Naive thymus-derived CD8-positive, alpha-beta T cell (primary cell): Measurements from ENCODE around the gene BLACAT1. TPM values are rescaled to one million over a fixed set of nuclear protein-coding genes. Genes with fewer than 3 reads are reported as not detected.
A peak's percentile ranks its signal among the peaks of the same experiment; 100 is the strongest.

Experiments used
- ATAC-seq, 2 donors: fragments of 150-1000 bp; cut with Tn5 transposase in 1 of 2; sonication (Bioruptor Pico), chemical (Tn5 transposase) in 1 of 2; 1 replicate in 1 of 2; 2 replicates in 1 of 2; pipeline ENCODE4 v1.10.0; 2021; ENCODE audit warnings: mild to moderate bottlenecking in 2 of 2, moderate library complexity in 2 of 2
- POLR2A ChIA-PET: fragments of 350-600 bp; sonication (Branson Sonifier 250); formaldehyde crosslinking; loops from one replicate; lab custom pipeline; 2021; ENCODE audit warnings: antibody characterized with exemption; lab: Charles Lee
- DNase-seq, 10 donors: peaks; one replicate each; pipeline versions ENCODE4 v3.0.0 to v3.0.0-alpha.2; 2020 to 2022
- H3K27ac Mint-ChIP-seq, 10 donors: one replicate each; pipeline ENCODE4 v1.8.0; 2020 to 2022; ENCODE audit warnings: mild to moderate bottlenecking in 10 of 10, mixed read lengths in 10 of 10, moderate library complexity in 4 of 10, inconsistent platforms in 1 of 10
- H3K27me3 Mint-ChIP-seq, 5 donors: one replicate each; pipeline ENCODE4 v1.8.0; 2021 to 2022; ENCODE audit warnings: mixed read lengths in 5 of 5
- H3K36me3 Mint-ChIP-seq, 3 donors: one replicate each; pipeline ENCODE4 v1.8.0; 2020 to 2022; ENCODE audit warnings: mixed read lengths in 3 of 3, mild to moderate bottlenecking in 2 of 3, inconsistent platforms in 1 of 3
- H3K4me1 Mint-ChIP-seq, 4 donors: one replicate each; pipeline ENCODE4 v1.8.0; 2021 to 2022; ENCODE audit warnings: mixed read lengths in 4 of 4
- H3K4me3 Mint-ChIP-seq, 10 donors: one replicate each; pipeline ENCODE4 v1.8.0; 2020 to 2022; ENCODE audit warnings: mild to moderate bottlenecking in 10 of 10, mixed read lengths in 10 of 10, moderate library complexity in 6 of 10, inconsistent platforms in 1 of 10
- H3K9me3 Mint-ChIP-seq, 9 donors: one replicate each; pipeline ENCODE4 v1.8.0; 2020 to 2022; ENCODE audit warnings: mixed read lengths in 9 of 9, mild to moderate bottlenecking in 3 of 9, inconsistent platforms in 1 of 9, moderate library complexity in 1 of 9
- polyA plus RNA-seq, 3 donors: library from polyadenylated mRNA; unstranded; fragments of 300-500 nt; fragmentation: Illumina TruSeq; gene quantifications; one replicate each; pipeline ENCODE4 v1.2.3, GENCODE V29; 2021
- total RNA-seq, 8 experiments: library from RNA in 2 of 8; stranded (reverse) in 2 of 8; gene quantifications; one replicate each; pipeline ENCODE4 v1.2.3 and lab custom pipeline; 2021 to 2026

The BLACAT1 gene
- total and polyA plus RNA-seq, 5 experiments from 2014 or later, result 0.11 to 0.31 TPM; not detected in 3

GRCh38 chr1:205470131-205470530 is 14.3 kb upstream of the BLACAT1 start:
- ATAC-seq, result no peak
- no peak for DNase-seq
- Mint-ChIP-seq H3K27ac (peak overlapping the region in 1 of 10 donors; percentile 11), H3K4me1 (peaks cover 4 to 15% (median 7%) of the 10 kb centered on the region in 4 donors), H3K4me3 (no peak overlapping the region), H3K9me3 (peaks cover 0 to 15% (median 8%) of the 10 kb centered on the region in 9 donors), H3K27me3 (peaks cover 19 to 68% (median 43%) of the 10 kb centered on the region in 5 donors), H3K36me3 (peaks cover 0 to 7% (median 5%) of the 10 kb centered on the region in 3 donors)
- POLR2A ChIA-PET, result no interaction called here

- Mint-ChIP-seq H3K9me3 (no peaks in the 10 kb centered on the region), H3K27ac (no peak overlapping the region), H3K27me3 (peaks cover 10 to 36% (median 18%) of the 10 kb centered on the region in 5 donors), H3K36me3 (no peaks in the 10 kb centered on the region), H3K4me1 (no peaks in the 10 kb centered on the region), H3K4me3 (no peak overlapping the region)
- DNase-seq, result no peak
- POLR2A ChIA-PET, result interaction anchor here (1.1 kb wide), 1 partner anchor 11 kb away, joined by 3 read pairs; the partner anchor contains the start of gene BLACAT1
- no peak for ATAC-seq
Measured at GRCh38 chr1:205466595-205467220, 10.9 kb upstream of the BLACAT1 start.

GRCh38 chr1:205465392-205465791 is 9.5 kb upstream of the BLACAT1 start:
- DNase-seq (no peak), ATAC-seq (no peak)
- POLR2A ChIA-PET, result no interaction called here
- H3K4me3 Mint-ChIP-seq, result no peak overlapping the region
- no peaks in the 10 kb centered on the region for H3K4me1 Mint-ChIP-seq
- no peak overlapping the region for H3K27ac Mint-ChIP-seq
- peaks cover 12 to 33% (median 22%) of the 10 kb centered on the region in 5 donors for H3K27me3 Mint-ChIP-seq
- H3K9me3 Mint-ChIP-seq, result no peaks in the 10 kb centered on the region
- H3K36me3 Mint-ChIP-seq, result no peaks in the 10 kb centered on the region

- Mint-ChIP-seq H3K27ac (no peak overlapping the region), H3K36me3 (peaks cover 0 to 3% (median 0%) of the 10 kb centered on the region in 3 donors), H3K4me3 (no peak overlapping the region), H3K27me3 (peaks cover 32 to 61% (median 51%) of the 10 kb centered on the region in 5 donors), H3K9me3 (peaks cover 0 to 2% (median 0%) of the 10 kb centered on the region in 9 donors), H3K4me1 (peaks cover 11 to 23% (median 15%) of the 10 kb centered on the region in 4 donors)
- ATAC-seq, result peak; percentile 60 to 67
- DNase-seq, result peak in 4 of 10 donors; percentile 10 to 33 (median 24)
- POLR2A ChIA-PET, result no interaction called here
Measured at GRCh38 chr1:205458777-205459566, 3.1 kb upstream of the BLACAT1 start.

- DNase-seq, result peak in 1 of 10 donors; percentile 41
- ATAC-seq, result peak; percentile 33 to 48
- peaks cover 0 to 2% (median 0%) of the 10 kb centered on the region in 9 donors for H3K9me3 Mint-ChIP-seq
- peaks cover 0 to 3% (median 0%) of the 10 kb centered on the region in 3 donors for H3K36me3 Mint-ChIP-seq
- H3K4me1 Mint-ChIP-seq, result peaks cover 11 to 23% (median 15%) of the 10 kb centered on the region in 4 donors
- peaks cover 37 to 80% (median 66%) of the 10 kb centered on the region in 5 donors for H3K27me3 Mint-ChIP-seq
- POLR2A ChIA-PET, result interaction anchor here (1.2 kb wide), 1 partner anchor 16 kb away, joined by 4 read pairs; no protein-coding TSS in a partner anchor
- peak overlapping the region; percentile 68 to 87 (median 78) for H3K4me3 Mint-ChIP-seq
- H3K27ac Mint-ChIP-seq, result no peak overlapping the region
Measured at GRCh38 chr1:205456868-205457745, 1.3 kb upstream of the BLACAT1 start.

GRCh38 chr1:205456383-205456867 is 580 bp upstream of the BLACAT1 start:
- peak; percentile 52 to 56 for ATAC-seq
- no peak overlapping the region for H3K27ac Mint-ChIP-seq
- POLR2A ChIA-PET, result interaction anchor here (1.0 to 1.2 kb wide), 2 partner anchors 10 to 15 kb away, joined by 3 to 4 read pairs; no protein-coding TSS in a partner anchor

GRCh38 chr1:205454903-205455335 is 926 bp downstream of the BLACAT1 start:
- Mint-ChIP-seq H3K27ac (no peak overlapping the region), H3K27me3 (peaks cover 39 to 92% (median 68%) of the 10 kb centered on the region in 5 donors), H3K36me3 (peaks cover 0 to 3% (median 0%) of the 10 kb centered on the region in 3 donors), H3K4me1 (peaks cover 12 to 23% (median 15%) of the 10 kb centered on the region in 4 donors), H3K4me3 (peak overlapping the region in 4 of 10 donors; percentile 32 to 85 (median 57)), H3K9me3 (peaks cover 0 to 2% (median 0%) of the 10 kb centered on the region in 9 donors)
- DNase-seq (no peak), ATAC-seq (no peak)
- POLR2A ChIA-PET, result no interaction called here

More at GRCh38 chr1:205456383-205456867, 580 bp upstream of the BLACAT1 start:
- Mint-ChIP-seq H3K4me1 (peaks cover 11 to 23% (median 15%) of the 10 kb centered on the region in 4 donors), H3K27me3 (peaks cover 39 to 87% (median 67%) of the 10 kb centered on the region in 5 donors), H3K9me3 (peaks cover 0 to 2% (median 0%) of the 10 kb centered on the region in 9 donors), H3K36me3 (peaks cover 0 to 3% (median 0%) of the 10 kb centered on the region in 3 donors), H3K4me3 (peak overlapping the region; percentile 68 to 87 (median 82))
- peak in 1 of 10 donors; percentile 60 for DNase-seq

- H3K4me3 Mint-ChIP-seq, result no peak overlapping the region
- peaks cover 12 to 23% (median 15%) of the 10 kb centered on the region in 4 donors for H3K4me1 Mint-ChIP-seq
- no peak for DNase-seq
- H3K36me3 Mint-ChIP-seq, result peaks cover 0 to 3% (median 0%) of the 10 kb centered on the region in 3 donors
- H3K27me3 Mint-ChIP-seq, result peaks cover 32 to 78% (median 56%) of the 10 kb centered on the region in 5 donors
- peaks cover 0 to 2% (median 0%) of the 10 kb centered on the region in 9 donors for H3K9me3 Mint-ChIP-seq
- POLR2A ChIA-PET, result no interaction called here
- no peak overlapping the region for H3K27ac Mint-ChIP-seq
- no peak for ATAC-seq
Measured at GRCh38 chr1:205453466-205453865, 2.4 kb downstream of the BLACAT1 start.

GRCh38 chr1:205452933-205453332 is 2.9 kb downstream of the BLACAT1 start:
- Mint-ChIP-seq H3K9me3 (peaks cover 0 to 2% (median 0%) of the 10 kb centered on the region in 9 donors), H3K4me3 (peak overlapping the region in 1 of 10 donors; percentile 2)
- POLR2A ChIA-PET, result no interaction called here

GRCh38 chr1:205452364-205452763 is 3.5 kb downstream of the BLACAT1 start:
- Mint-ChIP-seq H3K9me3 (peaks cover 0 to 2% (median 0%) of the 10 kb centered on the region in 9 donors), H3K4me3 (no peak overlapping the region), H3K36me3 (no peaks in the 10 kb centered on the region), H3K4me1 (peaks cover 8 to 14% (median 10%) of the 10 kb centered on the region in 4 donors), H3K27ac (peak overlapping the region in 1 of 10 donors; percentile 13), H3K27me3 (peaks cover 25 to 67% (median 46%) of the 10 kb centered on the region in 5 donors)
- DNase-seq, result no peak
- POLR2A ChIA-PET, result no interaction called here
- no peak for ATAC-seq

More at GRCh38 chr1:205452933-205453332, 2.9 kb downstream of the BLACAT1 start:
- no peak overlapping the region for H3K27ac Mint-ChIP-seq
- H3K4me1 Mint-ChIP-seq, result peaks cover 10 to 20% (median 14%) of the 10 kb centered on the region in 4 donors
- ATAC-seq, result no peak
- peaks cover 29 to 73% (median 52%) of the 10 kb centered on the region in 5 donors for H3K27me3 Mint-ChIP-seq
- no peaks in the 10 kb centered on the region for H3K36me3 Mint-ChIP-seq
- no peak for DNase-seq

- H3K9me3 Mint-ChIP-seq, result peaks cover 0 to 2% (median 0%) of the 10 kb centered on the region in 9 donors
- H3K36me3 Mint-ChIP-seq, result no peaks in the 10 kb centered on the region
- peaks cover 7 to 14% (median 10%) of the 10 kb centered on the region in 4 donors for H3K4me1 Mint-ChIP-seq
- H3K4me3 Mint-ChIP-seq, result no peak overlapping the region
- DNase-seq, result no peak
- peaks cover 25 to 63% (median 46%) of the 10 kb centered on the region in 5 donors for H3K27me3 Mint-ChIP-seq
- POLR2A ChIA-PET, result no interaction called here
- no peak for ATAC-seq
- H3K27ac Mint-ChIP-seq, result peak overlapping the region in 1 of 10 donors; percentile 13
Measured at GRCh38 chr1:205451759-205452164, 4.1 kb downstream of the BLACAT1 start.
